Stimulated activated CD4-positive, alpha-beta T cell treated with anti-CD3 and anti-CD28 coated beads, Interleukin-15, amount 100 ng/mL, for 1 hour (primary cell): ENCODE measurements around the gene BBOX1.
"Not testable (repeated sequence)": the region's sequence is repeated elsewhere in the genome, so short reads cannot be mapped to it uniquely, and the experiment has no call there.

Experiments used
- DNase-seq, 2 donors: peaks; one replicate each; pipeline ENCODE4 v3.0.0-alpha.2; 2020; ENCODE audit warnings: low read depth in 1 of 2, low spot score in 1 of 2

BBOX1 gene

DNA sequence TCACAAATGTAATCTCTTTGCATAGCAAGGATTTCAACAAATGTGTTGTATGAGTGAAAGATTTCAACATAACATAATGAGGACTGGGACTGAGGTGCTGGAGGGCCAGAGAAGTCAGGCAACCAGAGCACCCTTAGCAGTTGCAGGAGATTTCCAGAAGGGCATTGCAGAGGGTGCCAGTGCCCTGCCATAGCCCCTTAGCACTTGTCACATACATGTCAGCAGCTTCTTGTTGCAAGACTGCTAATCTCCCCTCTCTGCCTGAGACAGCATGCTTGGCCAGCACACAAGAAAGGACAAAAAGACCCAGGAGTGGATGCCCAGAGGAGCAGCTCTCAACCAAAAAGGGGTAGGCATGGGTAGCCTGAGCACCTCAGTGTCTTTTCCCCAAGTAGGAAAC lies 43.2 kb downstream of the BBOX1 start:
- no peak for DNase-seq

DNA sequence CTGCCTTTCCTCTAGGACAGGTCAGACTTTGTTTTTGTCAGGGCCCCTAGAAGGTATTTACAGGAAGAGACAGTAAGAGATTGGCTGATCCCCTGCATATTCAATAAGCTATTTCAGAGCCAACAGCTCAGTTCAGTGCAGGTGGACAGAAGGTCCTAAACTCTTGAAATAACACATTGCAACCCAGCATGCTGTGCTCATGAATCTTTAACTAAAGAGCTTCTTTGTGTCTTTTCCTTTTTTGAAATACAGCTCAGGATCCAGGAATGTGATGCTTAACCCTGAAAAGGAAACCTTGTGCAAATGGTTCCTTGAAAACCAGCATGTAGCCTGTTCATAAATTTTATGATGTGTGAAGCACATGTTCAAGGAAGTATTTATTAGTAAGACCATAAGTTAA lies 43.9 kb downstream of the BBOX1 start:
- DNase-seq = no peak

- no peak for DNase-seq
Observed at GRCh38 chr11:27085111-27085510, 44.5 kb downstream of the BBOX1 start.

- no peak for DNase-seq
Observed at GRCh38 chr11:27085605-27086004, 45.0 kb downstream of the BBOX1 start.

- DNase-seq = no peak
Observed at GRCh38 chr11:27087432-27087831, 46.8 kb downstream of the BBOX1 start.

DNA sequence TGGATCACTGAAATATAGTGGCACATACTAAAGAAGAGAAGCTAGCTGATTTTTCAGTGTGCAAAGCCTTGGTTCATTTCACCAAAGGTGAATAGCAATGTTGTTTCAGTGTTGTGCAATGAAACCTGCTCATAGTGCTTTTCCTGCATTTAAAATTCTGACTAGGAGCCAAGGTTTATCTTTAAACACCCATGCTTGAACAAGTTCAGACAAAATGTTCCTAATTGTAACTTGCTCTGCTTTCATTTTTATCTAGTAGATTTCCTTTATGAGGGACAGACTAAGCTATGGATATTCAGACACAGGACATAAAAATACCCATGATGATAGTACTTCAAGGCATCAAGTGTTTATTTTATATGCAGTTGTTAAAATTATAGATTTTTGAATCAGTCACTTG lies 47.7 kb downstream of the BBOX1 start:
- DNase-seq = no peak

DNA sequence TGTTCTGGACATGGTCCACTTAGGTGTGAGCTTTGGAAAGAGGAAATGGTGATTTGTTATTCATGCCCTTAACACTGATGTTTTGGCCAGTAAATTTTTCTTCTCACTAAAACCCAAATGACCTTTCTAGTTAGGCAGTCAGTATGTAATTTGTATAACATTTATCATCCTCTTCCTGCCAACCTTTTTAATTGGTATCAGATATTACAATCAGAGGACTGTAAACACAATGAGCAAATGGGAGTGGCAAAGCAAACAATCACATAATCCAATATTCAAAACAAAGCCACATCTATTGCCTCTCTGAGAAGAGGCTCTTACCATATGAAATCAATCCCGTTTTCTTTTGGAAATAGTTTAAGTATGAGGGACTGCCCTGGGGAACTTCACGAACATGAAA lies 49.1 kb downstream of the BBOX1 start:
- no peak for DNase-seq

- not testable (repeated sequence) for DNase-seq
Observed at GRCh38 chr11:27090357-27090948, 49.8 kb downstream of the BBOX1 start.

DNA sequence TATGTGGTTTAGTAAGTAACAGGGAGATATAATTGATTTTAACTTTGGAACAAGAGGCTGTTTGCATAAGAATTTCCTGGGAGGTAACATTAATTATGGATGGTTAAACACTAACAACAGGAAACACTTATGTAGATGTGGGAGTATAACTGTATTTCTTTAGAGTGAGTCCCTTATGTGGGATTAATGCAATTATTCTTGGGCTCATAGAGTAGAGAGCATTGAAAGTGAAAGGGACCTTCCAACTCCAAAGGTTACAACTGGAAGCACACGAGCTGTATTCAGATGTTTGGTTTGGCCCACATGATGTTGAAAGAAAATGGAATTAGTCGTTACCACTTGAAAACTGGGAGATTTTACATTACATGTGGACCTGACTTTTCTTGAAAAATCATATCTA lies 53.5 kb downstream of the BBOX1 start:
- DNase-seq = no peak

- DNase-seq = no peak
Observed at GRCh38 chr11:27095059-27095458, 54.4 kb downstream of the BBOX1 start.

DNA sequence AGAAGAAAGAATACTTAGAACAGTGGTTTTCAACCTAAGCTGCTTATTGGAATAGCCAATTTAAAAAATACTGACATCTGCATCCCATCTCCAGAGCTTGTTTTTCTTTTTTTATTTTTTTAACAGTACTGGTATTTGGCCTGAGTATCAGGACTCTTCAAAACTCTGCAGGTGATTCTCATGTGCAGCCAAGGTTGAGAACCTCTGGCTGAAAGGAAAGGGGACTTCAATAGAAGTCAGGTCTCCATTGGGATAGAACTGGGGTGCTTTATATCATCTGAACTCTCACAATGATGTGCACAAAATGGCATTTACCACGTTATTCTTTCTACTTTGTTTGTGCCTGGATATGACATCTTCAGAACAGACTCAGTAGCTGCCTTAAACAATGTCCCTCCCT lies 55.3 kb downstream of the BBOX1 start:
- no peak for DNase-seq

DNA sequence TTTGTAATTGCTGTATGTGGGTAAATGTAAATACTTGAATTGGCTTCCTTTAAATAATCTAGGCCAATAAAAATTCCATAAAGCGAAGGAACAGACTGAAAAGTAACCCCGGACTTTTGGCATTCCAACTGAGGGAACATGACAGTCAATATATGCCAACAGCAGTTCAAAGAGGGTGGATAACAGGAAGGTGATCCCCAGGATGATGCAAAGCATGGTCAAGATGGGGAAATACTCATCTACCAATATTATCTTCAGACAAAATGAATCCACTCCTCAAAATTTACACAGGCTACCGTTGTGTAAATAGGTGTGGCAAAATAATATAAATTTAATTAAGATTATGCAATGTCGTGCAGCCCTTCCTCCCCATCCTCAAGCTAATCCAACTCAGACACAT lies 56.9 kb downstream of the BBOX1 start:
- no peak for DNase-seq

DNA sequence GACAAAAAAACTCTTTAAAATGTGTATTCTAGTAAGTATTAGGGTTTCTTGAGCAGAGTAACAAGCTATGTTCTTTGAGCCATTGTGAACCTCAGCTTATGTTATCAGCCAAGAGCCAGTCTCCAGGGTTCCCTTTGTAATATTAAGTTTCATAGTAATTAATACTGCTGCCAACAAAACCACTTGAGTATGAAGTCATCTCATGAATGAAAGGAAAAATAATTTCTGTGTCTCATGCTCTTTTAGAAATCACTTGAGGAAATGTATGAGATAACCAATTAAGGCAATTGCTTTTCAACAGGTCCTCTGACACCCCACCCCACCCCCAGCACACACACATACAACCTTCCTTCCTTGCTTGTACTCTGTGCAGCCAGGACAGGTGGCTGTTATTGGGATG lies 59.9 kb downstream of the BBOX1 start:
- DNase-seq = no peak

DNA sequence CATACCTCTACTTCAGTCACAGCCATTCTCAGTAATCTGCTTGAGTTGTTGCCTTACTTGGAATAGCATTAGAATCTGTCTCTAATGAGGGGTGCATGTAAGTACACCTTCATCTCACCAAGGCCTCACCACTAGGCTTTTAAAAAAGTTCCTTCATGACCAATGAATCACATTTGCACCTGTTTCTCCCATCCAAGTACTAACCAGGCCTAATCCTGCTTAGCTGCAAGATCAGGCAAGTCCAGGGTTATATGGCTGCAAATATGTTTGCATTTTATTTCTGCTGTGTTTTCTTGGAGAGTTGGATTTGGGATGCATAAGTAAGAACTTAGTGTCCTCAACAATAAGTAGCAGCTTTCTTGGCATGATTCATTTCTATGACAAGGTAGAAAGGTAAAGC lies 66.9 kb downstream of the BBOX1 start:
- no peak for DNase-seq

DNA sequence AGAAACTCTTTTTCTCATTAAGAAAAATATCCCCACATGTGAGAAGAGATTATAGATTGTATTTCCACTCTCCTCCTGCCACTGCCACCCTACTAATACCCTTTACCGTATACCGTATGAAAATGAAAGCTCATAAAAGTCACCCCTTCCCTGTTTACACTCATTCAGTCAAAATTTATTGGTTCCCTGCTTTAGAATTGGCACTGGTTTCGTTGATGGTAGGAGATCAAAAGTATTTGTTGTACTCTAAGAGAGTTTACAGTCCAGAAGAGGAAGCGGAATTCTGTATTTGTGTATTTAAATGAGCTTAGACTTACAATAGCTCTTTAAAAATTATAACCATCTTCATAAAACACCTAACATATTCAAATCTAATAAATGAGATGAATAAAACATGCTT lies 68.2 kb downstream of the BBOX1 start:
- no peak for DNase-seq

GRCh38 chr11:27111896-27112295 lies 71.3 kb downstream of the BBOX1 start:
- no peak for DNase-seq

- no peak for DNase-seq
Observed at GRCh38 chr11:27112946-27113345, 72.3 kb downstream of the BBOX1 start.

DNA sequence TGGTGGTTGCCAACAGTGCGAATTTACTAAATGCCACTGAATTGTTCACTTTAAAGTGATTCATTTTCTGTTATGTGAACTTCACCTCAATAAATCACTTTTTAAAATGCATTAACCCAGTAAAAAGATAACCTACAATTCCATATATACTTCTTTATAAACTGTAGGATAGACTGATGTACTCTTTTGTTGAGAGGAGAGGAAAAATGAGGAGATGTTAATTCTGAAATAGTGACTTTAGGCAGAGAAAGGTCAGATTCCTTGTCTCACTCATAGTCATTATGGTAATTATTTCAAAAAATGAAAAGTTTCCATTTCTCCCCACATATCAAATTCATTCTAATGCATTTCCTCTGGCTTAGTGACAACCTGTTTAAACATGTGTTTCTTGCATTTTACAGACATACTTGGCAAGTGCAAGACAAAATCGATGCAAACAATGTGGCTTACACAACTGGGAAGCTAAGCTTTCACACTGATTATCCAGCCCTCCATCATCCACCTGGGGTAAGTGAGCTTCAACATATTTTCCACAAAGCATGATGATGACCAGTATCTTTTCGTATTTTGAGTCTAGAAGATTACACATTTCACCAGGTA lies 74.5 kb downstream of the BBOX1 start:
- no peak for DNase-seq

- DNase-seq = no peak
Observed at GRCh38 chr11:27116684-27117083, 76.1 kb downstream of the BBOX1 start.

- no peak for DNase-seq
Observed at GRCh38 chr11:27118371-27118770, 77.8 kb downstream of the BBOX1 start.

DNA sequence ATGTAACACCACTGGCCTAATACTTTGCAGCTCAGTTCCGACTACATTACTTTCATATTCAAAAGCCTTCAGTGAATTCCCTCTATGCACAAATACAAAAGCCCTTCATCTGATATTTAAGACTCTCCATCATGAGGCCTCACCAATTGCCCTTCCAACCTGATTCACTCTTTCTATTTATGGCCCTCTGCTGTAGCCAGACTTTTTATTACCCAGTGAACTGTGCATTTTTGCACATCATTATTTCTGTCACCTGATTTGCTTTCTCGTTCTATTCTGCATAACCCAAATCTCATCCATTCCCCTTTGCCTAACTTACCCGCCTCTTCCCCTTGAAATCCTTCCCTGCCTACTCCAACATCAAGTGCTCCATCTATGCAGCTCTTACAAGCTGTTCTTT lies 78.3 kb downstream of the BBOX1 start:
- no peak for DNase-seq

DNA sequence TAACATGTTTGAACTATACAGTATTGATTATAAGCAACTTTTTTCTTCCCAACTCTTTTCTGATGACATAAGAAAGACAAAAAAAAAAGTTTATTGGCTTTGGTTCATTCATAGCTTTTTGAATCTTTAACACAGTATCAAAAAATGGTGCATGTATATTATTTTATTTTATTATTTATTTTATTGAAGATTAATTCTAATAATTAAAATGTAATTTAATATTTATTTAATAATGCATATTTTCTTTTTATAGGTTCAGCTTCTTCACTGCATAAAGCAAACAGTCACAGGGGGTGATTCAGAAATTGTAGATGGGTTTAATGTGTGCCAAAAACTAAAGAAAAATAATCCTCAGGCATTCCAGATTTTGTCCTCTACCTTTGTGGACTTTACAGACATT lies 78.8 kb downstream of the BBOX1 start:
- no peak for DNase-seq

DNA sequence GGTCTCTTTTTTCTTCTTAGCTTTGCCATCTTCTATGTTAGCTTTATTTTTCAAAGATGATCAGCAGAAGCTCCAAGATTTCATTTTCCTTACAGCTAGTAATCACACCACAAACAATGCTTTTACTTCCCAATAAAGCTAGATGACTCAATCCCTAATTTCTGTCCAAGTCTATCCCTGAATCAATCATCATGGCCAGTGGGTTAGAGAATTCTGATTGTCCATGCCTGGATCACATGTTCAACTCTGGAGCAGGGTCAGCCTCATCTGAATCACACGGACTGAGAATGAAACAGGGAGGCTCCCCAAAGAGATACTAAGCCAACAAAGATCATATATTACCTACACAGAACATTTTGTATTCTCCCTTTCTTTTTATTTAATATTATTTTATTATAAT lies 79.6 kb downstream of the BBOX1 start:
- DNase-seq = no peak
